ENCODE data around the gene FSIP2. TPM values are rescaled to one million over a fixed set of nuclear protein-coding genes. Genes with fewer than 3 reads are reported as not detected.

The FSIP2 gene
- total and polyA plus RNA-seq, 11 donors: 0.01 to 1.5 (median 0.18) TPM

DNA sequence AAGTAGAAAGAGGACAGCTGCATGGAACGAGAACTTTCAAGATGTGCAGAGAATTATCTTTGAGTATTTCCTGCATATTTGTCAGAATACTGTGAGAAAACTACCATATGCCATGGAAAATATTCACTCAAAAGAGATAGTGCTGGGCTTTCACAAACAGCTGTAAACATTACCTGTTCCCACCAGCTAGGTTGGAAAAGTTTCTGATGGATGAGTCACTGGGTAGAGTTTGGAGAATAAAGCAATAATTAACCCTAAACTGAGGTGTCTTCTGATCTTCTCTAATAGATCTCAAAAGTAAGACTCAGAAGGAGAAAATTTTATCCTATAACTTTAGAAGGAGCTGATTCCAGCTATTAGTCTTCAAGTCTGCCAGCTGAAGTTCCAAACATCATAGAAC is 3.9 kb upstream of the FSIP2 start:
- ATAC-seq (no peak), DNase-seq (no peak)
- H3K4me3 ChIP-seq: no peak overlapping the region
- H3K9me3 ChIP-seq: no peaks in the 10 kb centered on the region
- H3K27me3 ChIP-seq: peaks cover 0 to 11% (median 0%) of the 10 kb centered on the region in 9 donors
- TF ChIP-seq POLR2A (IDR thresholded peaks at IDR 0.05): no peak
- no peak for TF ChIP-seq CTCF (IDR thresholded peaks at IDR 0.05)
- WGBS, 4 donors: 37 to 48% (median 42%) methylated on average over 1 of the region's 1 CpG
- H3K36me3 ChIP-seq: no peaks in the 10 kb centered on the region
- intact Hi-C loops (cut with DNase I): no loop called here
- no peak overlapping the region for H3K27ac ChIP-seq
- H3K4me1 ChIP-seq: no peaks in the 10 kb centered on the region

GRCh38 chr2:185736210-185736609 is 2.4 kb upstream of the FSIP2 start:
- DNase-seq: no peak
- no peak overlapping the region for H3K27ac ChIP-seq
- ATAC-seq: no peak
- peaks cover 0 to 3% (median 0%) of the 10 kb centered on the region in 12 donors for H3K9me3 ChIP-seq
- H3K36me3 ChIP-seq: no peaks in the 10 kb centered on the region
- no peak overlapping the region for H3K4me3 ChIP-seq
- no peaks in the 10 kb centered on the region for H3K4me1 ChIP-seq
- TF ChIP-seq CTCF (IDR thresholded peaks at IDR 0.05) (no peak), POLR2A (IDR thresholded peaks at IDR 0.05) (no peak)
- intact Hi-C loops (cut with DNase I): no loop called here
- peaks cover 0 to 15% (median 0%) of the 10 kb centered on the region in 9 donors for H3K27me3 ChIP-seq
- 80 to 88% (median 86%) methylated on average over 2 of the region's 2 CpGs for WGBS, 4 donors

DNA sequence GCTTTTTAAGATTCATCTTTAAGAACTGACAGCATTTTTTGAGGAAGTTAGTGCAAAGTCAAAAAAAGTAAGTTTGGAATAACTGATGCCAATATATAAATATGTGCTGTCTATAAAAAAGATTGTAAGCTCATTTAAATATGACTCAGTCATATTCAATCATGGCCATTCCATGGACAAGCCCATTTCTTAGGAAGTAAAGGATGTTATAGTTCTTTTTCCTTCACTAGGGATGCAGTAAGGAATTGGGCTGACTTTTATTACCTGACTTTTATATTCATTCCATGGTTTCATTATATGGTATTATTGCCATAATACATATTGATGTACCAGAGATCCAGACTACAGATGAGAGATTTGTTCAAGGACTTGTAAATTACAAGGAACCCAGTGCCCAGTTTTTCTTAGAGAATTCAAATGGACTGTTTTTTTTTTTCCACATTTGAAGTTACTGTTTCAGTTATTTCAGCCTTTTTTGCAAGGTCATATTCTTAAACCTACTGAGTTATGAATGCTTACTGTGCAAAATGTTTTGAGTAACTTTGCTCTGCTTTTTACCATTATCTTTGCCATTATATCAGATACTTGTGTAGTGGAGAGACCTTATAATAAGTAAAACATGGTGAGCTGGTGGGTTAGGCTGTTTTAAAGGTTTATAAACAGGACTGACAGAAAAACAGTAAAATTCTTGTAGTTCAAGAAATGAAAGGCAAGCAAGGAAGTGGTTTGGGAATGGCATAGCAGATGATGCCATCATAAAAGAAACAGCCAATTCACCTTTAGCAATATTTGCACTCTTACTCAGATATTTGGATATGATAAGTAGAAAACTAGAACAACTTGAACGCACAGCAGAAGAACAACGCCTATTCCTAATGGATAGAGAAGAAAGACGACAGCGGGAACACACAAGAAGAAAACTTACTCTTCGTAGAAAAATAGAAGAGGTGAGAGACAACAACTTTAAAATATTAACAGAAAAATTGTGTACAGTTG is 7.6 kb downstream of the FSIP2 start:
- DNase-seq (no peak), ATAC-seq (no peak)
- Histone ChIP-seq H3K27me3 (no peaks in the 10 kb centered on the region), H3K4me1 (no peaks in the 10 kb centered on the region), H3K9me3 (no peaks in the 10 kb centered on the region), H3K36me3 (no peaks in the 10 kb centered on the region), H3K4me3 (no peak overlapping the region), H3K27ac (no peak overlapping the region)
- intact Hi-C loops (cut with DNase I): no loop called here
- no peak for TF ChIP-seq POLR2A (IDR thresholded peaks at IDR 0.05)
- no peak for TF ChIP-seq CTCF (IDR thresholded peaks at IDR 0.05)
- WGBS, 4 donors: 92 to 94% (median 93%) methylated on average over 5 of the region's 5 CpGs

DNA sequence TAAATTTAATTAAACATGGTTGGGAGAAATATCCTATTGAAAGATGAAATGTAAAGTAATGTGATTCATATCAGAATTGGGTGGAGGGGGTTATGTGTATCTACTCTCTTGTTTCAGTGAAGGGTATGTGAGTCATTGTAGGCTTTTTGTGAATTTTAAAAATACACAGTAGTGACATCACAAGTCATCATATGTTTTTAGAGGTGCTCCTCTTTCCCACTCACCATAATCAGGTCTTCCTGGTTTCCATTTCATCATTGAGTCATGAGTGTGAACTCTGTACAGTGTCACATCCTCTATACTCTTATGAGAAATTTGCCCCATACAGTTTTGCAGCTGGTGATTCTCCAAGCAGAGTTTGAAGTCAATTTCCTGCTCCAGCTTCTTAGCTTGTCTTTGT is 18.8 kb downstream of the FSIP2 start:
- no peaks in the 10 kb centered on the region for H3K36me3 ChIP-seq
- no peak overlapping the region for H3K4me3 ChIP-seq
- no peak overlapping the region for H3K27ac ChIP-seq
- TF ChIP-seq CTCF (IDR thresholded peaks at IDR 0.05) (no peak), POLR2A (IDR thresholded peaks at IDR 0.05) (no peak)
- DNase-seq (no peak), ATAC-seq (no peak)
- H3K27me3 ChIP-seq: no peaks in the 10 kb centered on the region
- intact Hi-C loops (cut with DNase I): no loop called here
- H3K9me3 ChIP-seq: no peaks in the 10 kb centered on the region
- H3K4me1 ChIP-seq: no peaks in the 10 kb centered on the region
